ENCODE measurements around the gene VEZT. TPM values are rescaled to one million over a fixed set of nuclear protein-coding genes. Genes with fewer than 3 reads are reported as not detected.
A peak's percentile ranks its signal among the peaks of the same experiment; 100 is the strongest.

VEZT gene
- total RNA-seq, 1 experiment from 2014 or later: 77.4 TPM

DNA sequence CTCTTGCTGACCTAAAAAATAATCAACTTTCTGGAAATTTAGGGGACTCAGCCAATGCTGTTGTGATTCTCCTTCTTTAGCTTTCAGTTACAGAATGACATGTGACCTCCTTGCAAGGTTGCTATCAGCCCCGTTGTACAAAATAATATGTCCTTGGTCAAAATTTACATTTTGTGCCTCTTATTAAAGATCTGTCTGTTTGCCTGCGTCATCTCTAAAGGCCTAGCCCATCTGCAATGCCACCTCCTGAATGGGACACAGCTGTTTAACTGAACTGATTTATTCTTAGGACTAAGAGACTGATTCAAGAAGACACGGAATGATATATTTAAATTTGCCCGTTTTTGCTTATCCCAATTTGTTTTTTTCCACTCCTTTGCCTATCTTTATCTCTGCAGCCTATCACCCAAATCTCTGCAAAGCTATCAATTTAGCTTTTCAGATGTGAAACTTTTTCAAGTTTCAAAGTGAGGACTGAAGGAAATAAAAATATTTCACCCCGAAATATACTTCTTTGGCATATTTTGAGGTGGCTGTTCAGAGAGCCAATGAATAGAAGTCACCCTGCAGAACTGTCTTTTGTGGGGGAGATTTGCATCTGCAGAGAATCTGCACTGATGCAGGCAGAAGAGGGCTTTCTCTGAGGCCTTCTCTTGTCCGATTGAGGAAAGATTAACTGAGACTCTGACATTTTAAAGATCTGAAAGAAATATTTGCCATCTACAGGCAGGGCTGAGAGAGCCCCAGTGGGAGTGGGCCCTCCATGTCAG lies 126.0 kb downstream of the VEZT start:
- H3K27ac Mint-ChIP-seq (ENCODE audit: unreplicated experiment): peak overlapping the region; percentile 84
- intact Hi-C loops (cut with micrococcal nuclease; ENCODE audit: unreplicated experiment): no loop called here
- no peak for DNase-seq
- ChIA-PET POLR2A (no interaction called here), CTCF (interaction anchor here (0.5 to 1.2 kb wide), 2 partner anchors 191 to 739 kb away, joined by 4 to 11 read pairs; no protein-coding TSS in a partner anchor)
- peaks cover 4% of the 10 kb centered on the region for H3K36me3 Mint-ChIP-seq (ENCODE audit: insufficient read depth, unreplicated experiment)
- Histone ChIP-seq H3K27me3 (replicated peaks; ENCODE audit: control insufficient read depth, insufficient read depth, low read length) (no peaks in the 10 kb centered on the region), H3K4me1 (peaks cover 33% of the 10 kb centered on the region), H3K36me3 (ENCODE audit: control insufficient read depth, insufficient read depth, low read length) (no peaks in the 10 kb centered on the region), H3K4me3 (ENCODE audit: low read depth, low read length) (no peak overlapping the region), H3K9me3 (peaks cover 5% of the 10 kb centered on the region)
- no peaks in the 10 kb centered on the region for H3K27me3 Mint-ChIP-seq (ENCODE audit: insufficient read depth, unreplicated experiment)
- BruUV-seq (replicated peaks): no TSS peak
- H3K9me3 Mint-ChIP-seq (ENCODE audit: unreplicated experiment): peaks cover 16% of the 10 kb centered on the region
- H3K4me1 Mint-ChIP-seq (ENCODE audit: low read depth, unreplicated experiment): peaks cover 36% of the 10 kb centered on the region
- TF ChIP-seq, protein P1, sequence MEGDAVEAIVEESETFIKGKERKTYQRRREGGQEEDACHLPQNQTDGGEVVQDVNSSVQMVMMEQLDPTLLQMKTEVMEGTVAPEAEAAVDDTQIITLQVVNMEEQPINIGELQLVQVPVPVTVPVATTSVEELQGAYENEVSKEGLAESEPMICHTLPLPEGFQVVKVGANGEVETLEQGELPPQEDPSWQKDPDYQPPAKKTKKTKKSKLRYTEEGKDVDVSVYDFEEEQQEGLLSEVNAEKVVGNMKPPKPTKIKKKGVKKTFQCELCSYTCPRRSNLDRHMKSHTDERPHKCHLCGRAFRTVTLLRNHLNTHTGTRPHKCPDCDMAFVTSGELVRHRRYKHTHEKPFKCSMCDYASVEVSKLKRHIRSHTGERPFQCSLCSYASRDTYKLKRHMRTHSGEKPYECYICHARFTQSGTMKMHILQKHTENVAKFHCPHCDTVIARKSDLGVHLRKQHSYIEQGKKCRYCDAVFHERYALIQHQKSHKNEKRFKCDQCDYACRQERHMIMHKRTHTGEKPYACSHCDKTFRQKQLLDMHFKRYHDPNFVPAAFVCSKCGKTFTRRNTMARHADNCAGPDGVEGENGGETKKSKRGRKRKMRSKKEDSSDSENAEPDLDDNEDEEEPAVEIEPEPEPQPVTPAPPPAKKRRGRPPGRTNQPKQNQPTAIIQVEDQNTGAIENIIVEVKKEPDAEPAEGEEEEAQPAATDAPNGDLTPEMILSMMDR (IDR thresholded peaks at IDR 0.05; ENCODE audit: insufficient read depth in 1 of 2, low read depth in 1 of 2, low read length in 1 of 2, severe bottlenecking in 1 of 2, unreplicated experiment in 1 of 2): no peak
- no peak overlapping the region for H3K4me3 Mint-ChIP-seq (ENCODE audit: unreplicated experiment)

DNA sequence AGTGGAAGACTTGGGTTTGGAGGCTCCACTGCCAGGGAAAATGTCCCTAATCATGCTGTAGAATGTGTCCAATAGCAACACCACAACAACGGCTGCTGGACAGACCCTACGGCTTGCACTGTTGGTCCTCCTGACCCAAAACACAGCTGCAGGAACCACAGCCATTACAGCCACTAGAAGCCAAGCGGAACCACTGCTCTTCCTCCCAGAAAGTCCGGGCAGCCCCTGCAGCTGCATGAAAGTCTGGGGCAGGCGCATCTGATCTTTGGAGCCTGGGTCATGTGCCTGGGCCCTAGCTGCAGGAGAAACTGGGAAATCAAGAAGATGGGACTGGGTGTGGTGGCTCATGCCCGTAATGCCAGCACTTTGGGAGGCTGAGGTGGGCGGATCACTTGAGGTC lies 131.7 kb downstream of the VEZT start:
- H3K9me3 Mint-ChIP-seq (ENCODE audit: unreplicated experiment): no peaks in the 10 kb centered on the region
- H3K4me1 Mint-ChIP-seq (ENCODE audit: low read depth, unreplicated experiment): peaks cover 19% of the 10 kb centered on the region

DNA sequence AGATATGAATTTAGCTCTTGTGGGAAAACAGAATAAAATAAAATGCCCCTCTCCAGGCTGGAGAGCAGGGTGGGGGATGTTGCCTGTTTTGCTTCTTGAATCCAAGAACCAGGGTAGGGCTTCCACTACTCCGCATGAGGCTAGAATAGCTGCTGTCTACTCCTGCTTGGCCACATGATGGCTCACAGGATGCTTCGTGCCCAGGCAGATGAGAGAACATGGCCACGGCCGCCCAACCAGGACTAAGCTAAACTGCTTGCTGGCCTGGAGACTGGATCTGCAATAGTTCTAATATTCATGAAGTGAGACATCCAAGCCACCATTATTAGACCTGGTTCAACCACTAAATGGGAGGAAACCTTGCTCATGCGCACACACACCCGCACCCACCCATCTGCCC lies 134.1 kb downstream of the VEZT start:
- intact Hi-C loops (cut with micrococcal nuclease; ENCODE audit: unreplicated experiment): no loop called here
- H3K36me3 Mint-ChIP-seq (ENCODE audit: insufficient read depth, unreplicated experiment): no peaks in the 10 kb centered on the region
- H3K4me1 Mint-ChIP-seq (ENCODE audit: low read depth, unreplicated experiment): peaks cover 6% of the 10 kb centered on the region
- no TSS peak for BruUV-seq (replicated peaks)
- TF ChIP-seq, protein P1 (IDR thresholded peaks at IDR 0.05; ENCODE audit: insufficient read depth in 1 of 2, low read depth in 1 of 2, low read length in 1 of 2, severe bottlenecking in 1 of 2, unreplicated experiment in 1 of 2): no peak
- no peaks in the 10 kb centered on the region for H3K4me1 ChIP-seq
- no peak overlapping the region for H3K27ac Mint-ChIP-seq (ENCODE audit: unreplicated experiment)
- no peaks in the 10 kb centered on the region for H3K36me3 ChIP-seq (ENCODE audit: control insufficient read depth, insufficient read depth, low read length)
- H3K27me3 Mint-ChIP-seq (ENCODE audit: insufficient read depth, unreplicated experiment): no peaks in the 10 kb centered on the region
- H3K9me3 Mint-ChIP-seq (ENCODE audit: unreplicated experiment): no peaks in the 10 kb centered on the region
- DNase-seq: no peak
- H3K4me3 Mint-ChIP-seq (ENCODE audit: unreplicated experiment): no peak overlapping the region
- H3K9me3 ChIP-seq: no peaks in the 10 kb centered on the region
- ChIA-PET CTCF (interaction anchor here (1.5 kb wide), 1 partner anchor 183 kb away, joined by 8 read pairs; no protein-coding TSS in a partner anchor), POLR2A (no interaction called here)
- H3K4me3 ChIP-seq (ENCODE audit: low read depth, low read length): no peak overlapping the region
- no peaks in the 10 kb centered on the region for H3K27me3 ChIP-seq (replicated peaks; ENCODE audit: control insufficient read depth, insufficient read depth, low read length)

More for the DNA sequence above, 131.7 kb downstream of the VEZT start:
- no TSS peak for BruUV-seq (replicated peaks)
- no peaks in the 10 kb centered on the region for H3K27me3 Mint-ChIP-seq (ENCODE audit: insufficient read depth, unreplicated experiment)
- POLR2A ChIA-PET: no interaction called here
- no peaks in the 10 kb centered on the region for H3K36me3 Mint-ChIP-seq (ENCODE audit: insufficient read depth, unreplicated experiment)
- H3K4me3 Mint-ChIP-seq (ENCODE audit: unreplicated experiment): no peak overlapping the region
- intact Hi-C loops (cut with micrococcal nuclease; ENCODE audit: unreplicated experiment): no loop called here
- Histone ChIP-seq H3K4me3 (ENCODE audit: low read depth, low read length) (no peak overlapping the region), H3K4me1 (no peaks in the 10 kb centered on the region), H3K9me3 (no peaks in the 10 kb centered on the region), H3K36me3 (ENCODE audit: control insufficient read depth, insufficient read depth, low read length) (no peaks in the 10 kb centered on the region), H3K27me3 (replicated peaks; ENCODE audit: control insufficient read depth, insufficient read depth, low read length) (no peaks in the 10 kb centered on the region)
- CTCF ChIA-PET: no interaction called here
- H3K27ac Mint-ChIP-seq (ENCODE audit: unreplicated experiment): no peak overlapping the region
- DNase-seq: no peak
- TF ChIP-seq, protein P1 (IDR thresholded peaks at IDR 0.05; ENCODE audit: insufficient read depth in 1 of 2, low read depth in 1 of 2, low read length in 1 of 2, severe bottlenecking in 1 of 2, unreplicated experiment in 1 of 2): no peak

Small RNAs within 50 kb of the gene (microRNA-seq; reads per million reads assigned to microRNA genes)
- 182 reads per million, percentile 75 among the genes with 10 or more reads in this experiment for gene MIR331
- not detected for gene MIR3685

Other genes starting within 250 kb of the VEZT start
- 122 and 131 TPM in 2 replicates for gene NDUFA12, start 214.1 kb upstream of the VEZT start, total RNA-seq (2022)
- 49.7 and 51.1 TPM in 2 replicates for gene NR2C1, start 144.2 kb upstream of the VEZT start, total RNA-seq (2022)
- gene FGD6, start 340 bp upstream of the VEZT start, total RNA-seq (2022): 23.5 and 25.1 TPM in 2 replicates